ENCODE data around the gene RBM43. TPM values are rescaled to one million over a fixed set of nuclear protein-coding genes. Genes with fewer than 3 reads are reported as not detected.

The RBM43 gene
- total and polyA plus RNA-seq, 11 donors, result 0.81 to 5.9 (median 1.7) TPM

GRCh38 chr2:151292546-151292945, 30.9 kb upstream of the RBM43 start:
- Histone ChIP-seq H3K36me3 (no peaks in the 10 kb centered on the region), H3K27me3 (peaks cover 0 to 4% (median 0%) of the 10 kb centered on the region in 9 donors), H3K4me3 (no peak overlapping the region), H3K9me3 (peaks cover 0 to 3% (median 0%) of the 10 kb centered on the region in 12 donors), H3K27ac (no peak overlapping the region), H3K4me1 (peaks cover 0 to 35% (median 4%) of the 10 kb centered on the region in 12 donors)
- TF ChIP-seq CTCF (IDR thresholded peaks at IDR 0.05), result no peak
- no peak for TF ChIP-seq POLR2A (IDR thresholded peaks at IDR 0.05)
- intact Hi-C loops (cut with DNase I), result loop anchor here in 2 of 10 donors (5.0 to 10.0 kb wide), 2 partner anchors 112 to 115 kb away; partner anchors contain the start of gene RIF1 (in 2 of the 2)
- DNase-seq (no peak), ATAC-seq (no peak)

- TF ChIP-seq CTCF (IDR thresholded peaks at IDR 0.05) (no peak), POLR2A (IDR thresholded peaks at IDR 0.05) (no peak)
- no peaks in the 10 kb centered on the region for H3K36me3 ChIP-seq
- H3K4me3 ChIP-seq, result no peak overlapping the region
- 76 to 82% (median 80%) methylated on average over 2 of the region's 2 CpGs for WGBS, 4 donors
- no peak overlapping the region for H3K27ac ChIP-seq
- no peak for DNase-seq
- no peak for ATAC-seq
- peaks cover 0 to 37% (median 5%) of the 10 kb centered on the region in 12 donors for H3K4me1 ChIP-seq
- peaks cover 0 to 4% (median 0%) of the 10 kb centered on the region in 9 donors for H3K27me3 ChIP-seq
- peaks cover 0 to 3% (median 0%) of the 10 kb centered on the region in 12 donors for H3K9me3 ChIP-seq
- intact Hi-C loops (cut with DNase I), result loop anchor here in 2 of 10 donors (5.0 to 10.0 kb wide), 2 partner anchors 113 to 115 kb away; partner anchors contain the start of gene RIF1 (in 2 of the 2)
Measured at GRCh38 chr2:151292141-151292540, 30.5 kb upstream of the RBM43 start.

GRCh38 chr2:151291224-151291623, 29.6 kb upstream of the RBM43 start:
- Histone ChIP-seq H3K4me3 (no peak overlapping the region), H3K27me3 (peaks cover 0 to 4% (median 0%) of the 10 kb centered on the region in 9 donors), H3K9me3 (peaks cover 0 to 3% (median 0%) of the 10 kb centered on the region in 12 donors), H3K36me3 (no peaks in the 10 kb centered on the region), H3K27ac (peak overlapping the region in 1 of 12 donors; percentile 100), H3K4me1 (peaks cover 0 to 45% (median 5%) of the 10 kb centered on the region in 12 donors)
- ATAC-seq (no peak), DNase-seq (no peak)
- intact Hi-C loops (cut with DNase I), result loop anchor here in 2 of 10 donors (5.0 to 10.0 kb wide), 2 partner anchors 114 to 116 kb away; partner anchors contain the start of gene RIF1 (in 2 of the 2)
- TF ChIP-seq POLR2A (IDR thresholded peaks at IDR 0.05) (no peak), CTCF (IDR thresholded peaks at IDR 0.05) (no peak)

GRCh38 chr2:151289972-151290866, 28.6 kb upstream of the RBM43 start:
- H3K9me3 ChIP-seq, result peaks cover 0 to 3% (median 0%) of the 10 kb centered on the region in 12 donors
- H3K27ac ChIP-seq, result peak overlapping the region; percentile 86 to 100 (median 94)
- DNase-seq, result no peak
- H3K4me3 ChIP-seq, result peak overlapping the region; percentile 43 to 83 (median 70)
- peaks cover 0 to 52% (median 5%) of the 10 kb centered on the region in 12 donors for H3K4me1 ChIP-seq
- no peaks in the 10 kb centered on the region for H3K36me3 ChIP-seq
- WGBS, 4 donors, result 41 to 49% (median 45%) methylated on average over 9 of the region's 9 CpGs
- intact Hi-C loops (cut with DNase I), result loop anchor here in 8 of 10 donors (1.0 to 10.0 kb wide), 6 partner anchors 115 to 125 kb away; partner anchors contain the start of gene RIF1 (in 3 of the 8)
- peak in 3 of 4 donors; percentile 23 to 51 (median 38) for ATAC-seq
- TF ChIP-seq POLR2A (IDR thresholded peaks at IDR 0.05), result no peak
- TF ChIP-seq CTCF (IDR thresholded peaks at IDR 0.05), result no peak
- H3K27me3 ChIP-seq, result peaks cover 0 to 4% (median 0%) of the 10 kb centered on the region in 9 donors

All from heart left ventricle (tissue), 16 donors.